Adrenal gland (tissue), 5 donors: ENCODE measurements around the gene LIPC.

ENCODE experiments used
- CTCF ChIP-seq, 6 experiments: fragments of 450-650 bp in 4 of 6; fragments of 200-600 bp in 2 of 6; sonication (generic) in 1 of 6; IDR thresholded peaks; 1 replicate in 5 of 6; 2 replicates in 1 of 6; pipeline versions ENCODE4 v1.5.1 to v1.8.0; 2016 to 2021; ENCODE audit warnings: antibody characterized with exemption in 6 of 6, mild to moderate bottlenecking in 2 of 6, moderate library complexity in 1 of 6
- POLR2A ChIP-seq, 2 donors: fragments of 450-650 bp; IDR thresholded peaks; one replicate each; pipeline ENCODE4 v1.6.1; 2017; ENCODE audit warnings: antibody characterized with exemption in 2 of 2, mild to moderate bottlenecking in 2 of 2, moderate library complexity in 1 of 2
- donor health status: DM: no; HTN: no; CAD: no.

- TF ChIP-seq POLR2A (IDR thresholded peaks at IDR 0.05) (no peak), CTCF (IDR thresholded peaks at IDR 0.05) (no peak)
These were observed 44.7 kb upstream of the LIPC start for GRCh38 chr15:58387130-58387529.
